ENCODE measurements around the gene TDRD1. TPM values are rescaled to one million over a fixed set of nuclear protein-coding genes. Genes with fewer than 3 reads are reported as not detected.

Gene TDRD1
- total and polyA plus RNA-seq, 9 of the 15 experiments (the other 6 are each of a cell fraction or from before 2014, with no cell fraction given), result not detected

GRCh38 chr10:114199239-114199638, 20.1 kb downstream of the TDRD1 start:
- in situ Hi-C loops (cut with MboI) (no loop called here), intact Hi-C loops (cut with micrococcal nuclease) (no loop called here)
- Histone ChIP-seq H3K9ac (ENCODE audit: insufficient read depth in 1 of 2, low read depth in 2 of 2, low read length in 2 of 2) (no peak overlapping the region), H4K20me1 (replicated peaks; ENCODE audit: control insufficient read depth, insufficient read depth, low read length) (no peaks in the 10 kb centered on the region), H3K36me3 (ENCODE audit: control insufficient read depth, insufficient read depth, low read length) (no peaks in the 10 kb centered on the region), H3K9me3 (replicated peaks; ENCODE audit: control insufficient read depth, insufficient read depth, low read depth, low read length) (no peaks in the 10 kb centered on the region), H3K27ac (ENCODE audit: extremely low read depth, low read depth, low read length) (no peak overlapping the region), H3K79me2 (ENCODE audit: control insufficient read depth, insufficient read depth, low read length) (no peaks in the 10 kb centered on the region), H2AFZ (ENCODE audit: low read depth, low read length) (no peak overlapping the region), H3K9me1 (ENCODE audit: control insufficient read depth, insufficient read depth, low read length) (no peaks in the 10 kb centered on the region), H3K4me2 (ENCODE audit: insufficient read depth, low read length) (no peak overlapping the region), H3K27me3 (ENCODE audit: control insufficient read depth in 2 of 2, insufficient read depth in 2 of 2, low read length in 2 of 2) (peaks cover 0 to 11% of the 10 kb centered on the region in 2 experiments; a peak in 2 of 5 replicates), H3K4me1 (replicated peaks in 1 of 2; ENCODE audit: control insufficient read depth in 2 of 2, insufficient read depth in 2 of 2, low read length in 2 of 2) (no peaks in the 10 kb centered on the region), H3K4me3 (no peak overlapping the region)
- TF ChIP-seq SNAPC5 (CRISPR knock-in tag; IDR thresholded peaks at IDR 0.05) (no peak), NR2C1 (IDR thresholded peaks at IDR 0.05) (no peak), NR2C1 (tag; IDR thresholded peaks at IDR 0.05) (no peak), KAT8 (IDR thresholded peaks at IDR 0.05; ENCODE audit: low read depth) (no peak), ZBTB1 (CRISPR knock-in tag; IDR thresholded peaks at IDR 0.05; ENCODE audit: borderline replicate concordance, low read depth) (no peak), KLF6 (CRISPR knock-in tag; IDR thresholded peaks at IDR 0.05; ENCODE audit: borderline replicate concordance) (no peak), RHOXF2B (CRISPR knock-in tag; conservative IDR thresholded peaks at IDR 0.05) (no peak), ZNF408 (CRISPR knock-in tag; IDR thresholded peaks at IDR 0.05; ENCODE audit: low read depth) (no peak), NFE2L1 (tag; IDR thresholded peaks at IDR 0.05; ENCODE audit: borderline replicate concordance, low read depth) (no peak), ZNF445 (CRISPR knock-in tag; IDR thresholded peaks at IDR 0.05; ENCODE audit: low read depth) (no peak), U2AF2 (optimal IDR thresholded peaks at IDR 0.05; ENCODE audit: low read depth, low read length) (no peak), ARID3B (CRISPR knock-in tag; IDR thresholded peaks at IDR 0.05; ENCODE audit: borderline replicate concordance) (no peak), BRF2 (IDR thresholded peaks at IDR 0.05; ENCODE audit: borderline replicate concordance, insufficient read depth, insufficient read length) (no peak)
- FAIRE-seq, result no peak
- CTCF ChIA-PET (ENCODE audit: low intra/inter-chr PET ratio), result no interaction called here
- WGBS (ENCODE audit: insufficient coverage, low coverage, missing lambda C conversion rate), result 10% methylated on average over 4 of the region's 4 CpGs
- POLR2A ChIA-PET, result interaction anchor here (1.1 kb wide), 1 partner anchor 18 kb away, joined by 3 read pairs; no protein-coding TSS in a partner anchor
- DNase-seq (ENCODE audit: extremely low read depth in 1 of 4, low spot score in 3 of 4), result no peak
- no TSS peak for BruUV-seq (replicated peaks)
- no peak for ATAC-seq
